ENCODE results near the gene INPPL1.
"Not testable (repeated sequence)": the region's sequence is repeated elsewhere in the genome, so short reads cannot be mapped to it uniquely, and the experiment has no call there.

Gene INPPL1

GRCh38 chr11:72243173-72244059 is 18.8 kb downstream of the INPPL1 start:
- in situ Hi-C loops (cut with MboI; ENCODE audit: low sequenced_read_pairs) = no loop called here

DNA sequence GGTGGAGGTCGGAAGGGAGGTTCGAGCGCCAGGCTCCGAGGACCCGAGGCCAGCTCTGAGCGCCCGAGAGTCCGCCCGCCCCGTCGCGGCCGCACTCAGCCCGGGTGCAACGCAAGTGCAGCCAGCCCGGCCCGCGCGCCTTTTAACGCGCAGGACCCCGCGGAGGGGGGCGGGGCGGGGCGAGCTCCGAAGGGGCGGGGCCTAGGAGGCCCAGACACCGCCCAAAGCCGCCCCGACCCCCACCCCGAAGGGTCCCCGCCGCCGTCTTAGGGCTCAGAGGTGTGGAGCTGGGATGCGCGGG is 19.4 kb downstream of the INPPL1 start, which contains the start of gene PHOX2A:
PHOX2A (minus strand) TSS at position 117 of the 301 bp plus-strand sequence. CDS start 172 bp downstream, outside the sequence.
- in situ Hi-C loops (cut with MboI; ENCODE audit: low sequenced_read_pairs) = no loop called here

DNA sequence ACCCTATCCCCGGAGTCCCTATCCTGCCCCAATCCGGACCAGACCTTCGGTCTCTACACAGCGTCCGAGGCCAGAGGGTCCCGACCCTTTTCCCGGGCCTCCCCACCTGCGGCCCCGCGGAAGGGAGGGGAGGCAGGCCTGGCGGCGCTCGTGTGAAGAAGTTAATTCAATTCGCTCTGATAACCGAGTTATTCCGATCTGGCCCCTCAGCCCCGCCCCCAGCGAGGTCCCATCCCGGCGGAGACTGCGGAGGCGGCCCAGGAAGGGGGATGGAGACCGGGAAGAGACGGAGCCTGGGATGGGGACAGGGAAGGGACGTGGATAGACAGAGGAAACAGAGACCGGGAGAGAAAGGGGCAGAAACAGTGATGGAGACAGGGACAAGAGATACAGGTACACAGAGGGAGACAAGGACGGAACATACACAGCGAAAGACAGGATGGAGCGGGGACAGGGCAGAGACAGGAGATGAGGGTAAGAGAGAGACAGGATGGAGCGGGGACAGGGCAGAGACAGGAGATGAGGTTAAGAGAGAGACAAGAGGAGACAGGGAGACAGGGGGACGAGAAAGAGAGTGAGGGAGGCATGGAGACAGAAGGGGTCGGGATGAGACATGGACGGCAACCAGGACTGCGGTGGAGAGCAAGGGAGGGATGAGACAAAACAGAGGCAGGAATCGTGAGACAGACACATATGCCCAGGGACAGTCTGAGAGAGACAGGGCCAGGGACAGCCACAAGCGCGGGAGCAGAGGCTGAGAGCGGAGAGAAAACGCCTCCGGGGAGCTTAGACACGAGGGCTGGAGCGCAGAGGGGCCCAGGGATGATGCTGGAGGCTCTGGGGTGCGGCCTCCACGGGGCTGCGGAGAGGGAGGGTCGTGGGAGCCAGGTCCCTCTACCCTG is 20.0 kb downstream of the INPPL1 start:
- in situ Hi-C loops (cut with MboI; ENCODE audit: low sequenced_read_pairs) = no loop called here

DNA sequence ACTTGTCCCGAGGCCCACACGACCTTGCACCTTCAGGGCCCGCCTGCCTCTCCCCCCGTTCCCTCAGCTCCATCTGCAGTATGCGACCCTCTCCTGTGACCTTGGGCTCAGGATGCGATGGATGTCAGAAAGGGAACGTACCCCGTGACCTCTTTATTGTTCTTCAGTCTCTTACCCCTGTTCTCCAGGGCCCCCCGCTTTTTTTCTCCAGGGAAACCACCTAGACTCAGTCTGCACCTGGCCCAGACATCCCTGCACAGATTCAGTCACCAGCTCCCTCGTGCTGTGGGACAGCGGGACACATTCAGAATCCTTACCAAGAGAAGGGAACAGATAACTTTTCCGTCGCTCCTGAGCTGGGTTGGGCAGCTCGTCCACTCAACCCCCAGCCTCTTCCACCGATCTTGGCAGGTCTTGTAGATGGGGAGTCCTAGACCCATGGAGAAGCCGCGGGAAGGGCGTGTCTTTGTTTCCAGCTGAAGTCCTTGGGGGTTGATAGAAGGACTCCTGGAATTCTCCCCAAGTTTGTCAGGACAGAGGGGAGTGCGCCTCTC is 20.8 kb downstream of the INPPL1 start:
- in situ Hi-C loops (cut with MboI; ENCODE audit: low sequenced_read_pairs) = no loop called here

- in situ Hi-C loops (cut with MboI; ENCODE audit: low sequenced_read_pairs) = no loop called here
Measured at GRCh38 chr11:72247584-72247983, 23.0 kb downstream of the INPPL1 start.

- in situ Hi-C loops (cut with MboI; ENCODE audit: low sequenced_read_pairs) = no loop called here
Measured at GRCh38 chr11:72249961-72250360, 25.4 kb downstream of the INPPL1 start.

DNA sequence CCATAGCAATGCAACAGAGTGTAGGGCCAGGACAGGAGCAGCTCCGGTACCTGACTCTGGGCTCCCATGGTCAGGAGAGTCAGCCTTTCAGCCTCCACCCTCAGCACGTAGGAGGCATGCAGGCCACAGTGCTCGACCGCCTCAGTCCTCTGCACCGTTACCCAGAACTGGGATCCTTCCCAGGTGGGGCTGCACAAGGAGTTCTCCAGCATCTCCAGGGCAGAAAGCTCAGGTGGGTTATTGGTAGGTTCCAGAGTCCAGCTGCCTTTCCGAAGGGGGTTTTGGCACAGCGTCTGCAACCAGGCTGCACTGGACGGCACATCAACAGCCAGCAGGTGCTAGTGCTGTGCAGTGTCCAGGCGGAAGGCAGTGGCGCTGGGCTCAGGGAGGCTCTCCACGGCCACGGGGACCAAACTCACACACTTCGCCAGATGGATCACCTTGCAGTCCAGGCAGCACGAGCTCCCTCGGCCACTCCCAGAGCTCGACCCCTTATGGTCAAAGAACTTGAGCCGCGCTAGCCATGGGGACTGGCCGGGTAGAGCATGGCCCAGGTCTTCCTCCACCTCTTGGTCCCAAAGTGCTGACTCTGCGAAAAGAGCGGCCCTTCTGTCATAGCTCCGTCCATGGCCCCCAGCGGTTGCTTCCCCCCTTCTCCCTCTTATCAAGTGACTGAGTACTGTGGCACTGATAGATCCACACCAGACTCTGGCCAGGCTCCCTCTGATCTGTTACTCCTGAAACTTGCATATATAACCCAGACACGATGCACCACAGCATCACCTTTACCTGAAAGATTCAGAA is 26.3 kb downstream of the INPPL1 start:
- in situ Hi-C loops (cut with MboI; ENCODE audit: low sequenced_read_pairs) = no loop called here

DNA sequence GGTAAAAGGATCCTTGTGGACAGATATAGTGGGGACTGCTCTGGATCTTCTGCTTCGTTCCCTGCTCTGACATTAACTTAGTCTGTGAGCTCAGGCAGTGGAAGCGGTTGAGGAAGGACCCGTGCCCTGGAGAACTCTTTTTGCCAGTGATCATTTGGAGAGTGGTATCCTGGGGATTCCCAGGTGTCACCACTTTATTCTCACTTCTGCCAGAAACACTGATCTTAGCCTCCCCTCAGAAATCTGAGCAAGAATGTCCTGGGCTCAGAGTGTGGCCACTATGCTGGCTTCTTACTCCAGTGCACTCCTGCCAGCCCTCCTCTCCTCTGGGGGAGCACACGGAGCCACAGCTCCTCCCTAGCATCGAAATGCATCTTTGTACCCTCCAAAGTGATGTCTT is 27.0 kb downstream of the INPPL1 start:
- in situ Hi-C loops (cut with MboI; ENCODE audit: low sequenced_read_pairs) = no loop called here

DNA sequence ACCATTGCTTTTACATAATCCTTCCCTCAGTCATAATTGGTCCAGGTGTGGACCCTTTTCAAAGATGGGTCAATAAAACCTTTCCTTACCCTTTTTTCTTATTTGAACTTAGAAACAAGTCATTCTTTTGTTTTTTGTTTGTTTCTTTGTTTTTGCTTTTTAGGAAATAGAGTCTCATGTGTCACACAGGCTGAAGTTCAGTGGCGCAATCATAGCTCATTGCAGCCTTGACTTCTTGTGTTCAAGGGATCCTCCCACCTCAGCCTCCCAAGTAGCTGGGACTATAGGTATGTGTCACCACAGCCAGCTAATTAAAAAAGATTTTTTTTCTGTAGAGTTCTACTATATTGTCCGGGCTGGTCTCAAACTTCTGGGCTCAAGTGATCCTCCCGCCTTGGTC is 28.8 kb downstream of the INPPL1 start:
- in situ Hi-C loops (cut with MboI; ENCODE audit: low sequenced_read_pairs) = no loop called here

GRCh38 chr11:72254299-72254993 is 29.9 kb downstream of the INPPL1 start:
- in situ Hi-C loops (cut with MboI; ENCODE audit: low sequenced_read_pairs) = no loop called here

DNA sequence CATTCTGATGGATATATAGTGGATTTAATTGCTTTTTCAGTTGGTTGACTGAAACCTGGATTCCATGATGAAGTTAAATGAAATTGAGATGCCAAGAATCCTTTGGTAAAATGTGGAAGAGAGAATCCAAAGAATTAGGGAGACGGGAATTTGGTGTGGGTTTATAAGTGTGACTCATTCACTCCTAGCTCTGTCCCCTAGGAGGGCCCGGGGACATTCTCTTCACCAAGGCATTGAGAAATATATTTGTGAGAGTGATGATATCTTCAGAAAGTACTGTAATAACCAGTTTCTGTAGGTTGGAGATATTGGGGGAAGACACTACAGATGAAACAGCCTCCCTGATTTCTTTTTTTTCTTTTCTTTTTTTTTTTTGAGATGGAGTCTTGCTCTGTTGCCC is 33.0 kb downstream of the INPPL1 start:
- in situ Hi-C loops (cut with MboI; ENCODE audit: low sequenced_read_pairs) = no loop called here

DNA sequence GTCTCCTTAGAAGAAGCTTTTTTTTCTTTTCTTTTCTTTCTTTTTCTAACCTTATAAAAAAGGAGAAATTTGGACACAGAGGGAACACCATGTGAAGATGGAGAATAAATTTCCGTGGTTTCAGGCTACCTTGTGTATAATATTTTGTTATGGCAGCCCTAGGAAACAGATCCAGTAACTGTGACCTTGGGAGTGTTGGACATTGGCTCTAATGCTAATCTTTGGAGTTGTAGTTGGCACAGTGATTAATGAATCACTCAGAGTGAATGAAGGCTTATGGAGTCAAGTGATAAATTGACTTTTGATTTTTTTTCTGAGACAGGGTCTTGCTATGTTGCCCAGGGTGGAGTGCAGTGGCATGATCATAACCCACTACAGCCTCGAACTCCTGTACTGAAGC is 34.9 kb downstream of the INPPL1 start:
- in situ Hi-C loops (cut with MboI; ENCODE audit: low sequenced_read_pairs) = no loop called here

DNA sequence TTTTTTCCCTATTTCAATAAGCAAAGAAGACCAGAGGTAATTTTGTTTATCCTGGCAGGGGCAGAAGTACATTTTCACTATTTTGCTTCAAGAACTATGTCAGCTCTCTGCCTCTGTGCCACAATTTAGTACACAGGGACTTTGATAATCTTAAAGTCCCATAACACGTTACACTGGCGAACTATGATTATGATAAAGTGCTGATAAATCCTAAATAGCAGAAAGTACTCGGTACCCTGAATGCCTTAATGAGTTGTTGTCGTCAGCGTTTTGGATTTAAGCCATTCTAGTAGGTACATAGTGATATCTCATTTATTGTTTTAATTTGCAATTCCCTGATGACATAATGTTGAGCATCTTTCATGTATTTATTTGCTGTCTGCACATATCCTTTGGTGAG is 36.0 kb downstream of the INPPL1 start:
- in situ Hi-C loops (cut with MboI; ENCODE audit: low sequenced_read_pairs) = no loop called here

DNA sequence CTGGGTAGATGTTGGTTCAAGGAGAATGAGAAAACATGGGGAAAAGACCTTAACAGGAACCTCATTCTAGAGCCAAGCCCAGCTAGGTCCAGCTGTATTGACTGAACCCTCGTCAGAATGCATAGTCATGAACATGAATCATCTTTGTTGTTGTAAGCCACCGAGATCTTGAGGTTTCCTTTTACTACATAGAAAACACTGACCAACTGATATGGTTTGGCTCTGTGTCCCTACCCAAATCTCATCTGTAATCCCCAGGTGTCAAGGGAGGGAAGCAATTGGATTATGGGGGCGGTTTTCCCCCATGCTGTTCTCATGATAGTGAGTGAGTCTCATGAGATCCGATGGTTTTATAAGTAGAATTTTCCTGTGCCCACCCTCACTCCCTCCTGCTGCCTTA is 38.8 kb downstream of the INPPL1 start:
- in situ Hi-C loops (cut with MboI; ENCODE audit: low sequenced_read_pairs) = no loop called here

GRCh38 chr11:72265951-72266350 is 41.4 kb downstream of the INPPL1 start:
- in situ Hi-C loops (cut with MboI; ENCODE audit: low sequenced_read_pairs) = no loop called here

DNA sequence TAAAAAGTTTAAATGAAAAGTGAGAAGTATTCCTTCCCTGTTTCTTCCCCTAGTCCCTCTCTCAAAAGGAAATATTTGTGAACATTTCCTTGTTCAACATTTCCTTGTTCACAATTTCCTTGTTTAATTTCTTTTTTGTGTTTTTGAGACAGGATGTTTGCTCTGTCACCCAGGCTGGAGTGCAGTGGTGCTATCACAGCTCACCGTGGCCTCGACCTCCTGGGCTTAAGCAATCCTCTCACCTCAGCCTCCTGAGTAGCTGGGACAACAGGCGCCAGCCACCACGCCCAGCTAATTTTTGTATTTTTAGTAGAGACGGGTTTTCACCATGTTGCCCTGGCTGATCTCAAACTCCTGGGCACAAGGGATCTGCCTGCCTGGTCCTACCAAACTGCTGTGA is 42.4 kb downstream of the INPPL1 start:
- in situ Hi-C loops (cut with MboI; ENCODE audit: low sequenced_read_pairs) = not testable (repeated sequence)

- in situ Hi-C loops (cut with MboI; ENCODE audit: low sequenced_read_pairs) = no loop called here
Measured at GRCh38 chr11:72267956-72268617, 43.5 kb downstream of the INPPL1 start.

DNA sequence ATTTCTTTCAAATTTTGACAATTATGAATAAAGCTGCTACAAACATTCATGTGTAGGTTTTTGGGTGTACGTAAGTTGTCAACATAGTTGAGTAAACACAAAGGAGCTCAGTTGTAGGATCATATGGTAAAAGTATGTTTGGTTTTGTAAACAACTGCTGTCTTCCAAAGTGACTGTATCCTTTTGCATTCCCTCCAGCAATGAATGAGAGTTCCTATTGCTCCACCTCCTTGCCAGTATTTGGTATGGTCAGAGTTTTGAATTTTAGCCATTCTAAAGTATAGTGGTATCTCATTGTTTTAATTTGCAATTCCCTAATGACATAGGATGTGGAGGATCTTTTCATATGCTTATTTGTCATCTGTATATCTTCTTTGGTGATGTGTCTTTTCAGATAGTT is 47.4 kb downstream of the INPPL1 start:
- in situ Hi-C loops (cut with MboI; ENCODE audit: low sequenced_read_pairs) = no loop called here

DNA sequence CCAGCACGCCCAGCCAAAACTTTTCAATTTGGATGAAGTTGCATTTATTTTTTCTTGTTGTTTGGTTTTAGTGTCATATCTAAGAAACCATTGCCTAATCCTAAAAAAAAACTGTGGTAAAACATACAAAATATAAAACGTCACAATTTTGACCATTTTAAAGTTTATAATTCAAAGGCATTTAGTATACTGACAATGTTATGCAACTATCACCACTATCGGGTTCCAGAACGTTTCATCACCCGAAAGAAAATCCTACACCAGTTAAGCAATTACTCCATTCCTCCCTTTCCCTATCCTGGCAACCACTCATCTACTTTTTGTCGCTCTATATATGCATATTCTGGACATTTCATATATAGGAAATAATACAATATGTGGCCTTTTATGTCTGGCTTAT is 49.9 kb downstream of the INPPL1 start:
- in situ Hi-C loops (cut with MboI; ENCODE audit: low sequenced_read_pairs) = no loop called here

DNA sequence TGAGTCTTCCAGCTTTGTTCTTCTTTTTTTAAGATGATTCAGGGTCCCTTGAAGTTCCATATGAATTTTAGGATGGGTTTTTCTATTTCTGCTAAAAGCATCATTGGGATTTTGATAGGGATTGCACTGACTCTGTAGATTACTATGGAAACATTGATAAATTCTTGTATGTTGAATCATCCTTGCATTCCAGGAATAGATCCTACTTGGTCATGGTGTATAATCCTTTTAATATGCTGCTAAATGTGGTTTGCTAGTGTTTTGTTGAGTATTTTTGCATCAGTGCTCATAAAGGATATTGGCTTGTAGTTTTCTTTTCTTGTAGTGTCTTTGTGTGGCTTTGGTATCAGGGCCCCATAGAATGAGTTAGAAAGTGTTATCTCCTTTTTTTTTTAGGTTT is 54.3 kb downstream of the INPPL1 start:
- in situ Hi-C loops (cut with MboI; ENCODE audit: low sequenced_read_pairs) = no loop called here

Measured in hTERT RPE-1 (cell line).